Measurements from ENCODE around the gene EZR.

The EZR gene

DNA sequence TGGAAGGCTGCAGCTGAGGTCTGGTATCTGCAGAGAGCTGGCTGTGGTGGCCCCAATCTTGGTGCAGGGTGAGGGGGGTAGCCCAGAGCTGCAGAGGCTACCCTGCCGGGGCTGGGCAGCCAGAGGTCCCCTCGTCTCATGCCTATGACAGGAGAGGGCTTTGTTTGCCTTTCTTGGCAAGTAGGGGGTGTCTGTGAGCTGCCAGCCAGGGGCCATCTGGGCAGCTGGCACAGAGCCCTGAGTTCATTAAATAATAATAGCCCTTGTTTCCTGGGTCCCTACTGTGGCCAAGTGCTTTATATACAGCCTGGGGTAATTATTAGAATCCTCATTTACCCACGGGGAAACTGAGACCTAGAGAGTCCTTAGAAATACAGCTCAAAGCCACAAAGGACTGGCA, 66.6 kb downstream of the EZR start:
- H3K4me1 ChIP-seq (ENCODE audit: control insufficient read depth in 2 of 2, insufficient read depth in 1 of 2, low read depth in 1 of 2, low read length in 2 of 2), result peaks cover 0 to 3% of the 10 kb centered on the region in 2 donors
- no CpG with 5 or more reads among the region's 3 CpGs for WGBS, 2 donors (ENCODE audit: extremely low coverage in 2 of 2, insufficient read length in 2 of 2, insufficient replicate concordance in 1 of 2)

DNA sequence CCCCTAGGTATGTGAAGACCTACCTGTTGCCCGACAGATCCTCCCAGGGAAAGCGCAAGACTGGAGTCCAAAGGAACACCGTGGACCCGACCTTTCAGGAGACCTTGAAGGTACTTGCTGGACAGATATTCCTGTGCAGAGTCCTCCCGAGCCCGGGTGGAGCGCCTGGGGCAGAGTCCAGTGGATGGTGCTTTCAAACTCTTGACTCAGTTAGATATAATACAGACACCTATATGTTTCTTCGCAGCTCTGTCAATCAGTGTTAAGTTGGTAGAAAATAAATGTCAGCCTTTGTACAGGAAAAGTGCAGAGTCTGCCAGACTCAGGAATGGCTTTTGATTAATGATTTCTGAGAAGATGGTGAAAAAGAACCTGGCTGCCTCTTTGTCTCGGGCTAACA, 67.2 kb downstream of the EZR start:
- Histone ChIP-seq H4K91ac (ENCODE audit: low read depth, low read length, poor library complexity) (no peak overlapping the region), H3K18ac (ENCODE audit: low read length) (peak overlapping the region; percentile 33), H2BK15ac (ENCODE audit: low read length) (no peak overlapping the region), H2AK5ac (ENCODE audit: low read depth, low read length) (no peak overlapping the region), H3K4me2 (ENCODE audit: insufficient read depth, low read length, poor library complexity, severe bottlenecking) (no peak overlapping the region), H3K27me3 (ENCODE audit: control insufficient read depth in 3 of 3, insufficient read depth in 3 of 3, low read depth in 1 of 3, low read length in 3 of 3) (peaks cover 0 to 7% (median 0%) of the 10 kb centered on the region in 3 experiments), H3K79me1 (ENCODE audit: low read depth, low read length) (peaks cover under 1% of the 10 kb centered on the region), H2BK12ac (ENCODE audit: low read length) (no peak overlapping the region), H2BK5ac (ENCODE audit: low read length) (no peak overlapping the region), H3K4me3 (ENCODE audit: low read length in 2 of 2) (no peak overlapping the region), H3K36me3 (replicated peaks in 1 of 2; ENCODE audit: control insufficient read depth in 2 of 2, insufficient read depth in 2 of 2, low read length in 2 of 2) (no peaks in the 10 kb centered on the region), H2BK120ac (ENCODE audit: low read depth, low read length) (no peak overlapping the region), H3K4ac (ENCODE audit: low read length) (no peak overlapping the region), H3K27ac (replicated peaks; ENCODE audit: low read length) (no peak overlapping the region), H3K23ac (ENCODE audit: low read depth, low read length, poor library complexity) (no peak overlapping the region), H3K14ac (ENCODE audit: low read length) (no peak overlapping the region), H3K9ac (ENCODE audit: low read depth, low read length, poor library complexity) (no peak overlapping the region), H3K4me1 (ENCODE audit: control insufficient read depth in 2 of 2, insufficient read depth in 1 of 2, low read depth in 1 of 2, low read length in 2 of 2) (peaks cover 0 to 3% of the 10 kb centered on the region in 2 donors), H4K8ac (ENCODE audit: low read depth, low read length) (no peak overlapping the region), H2AFZ (ENCODE audit: low read length) (peak overlapping the region; percentile 61), H3K9me3 (replicated peaks in 1 of 2; ENCODE audit: control insufficient read depth in 2 of 2, insufficient read depth in 1 of 2, low read depth in 1 of 2, low read length in 2 of 2) (no peaks in the 10 kb centered on the region)
- WGBS, 2 donors (ENCODE audit: extremely low coverage in 2 of 2, insufficient read length in 2 of 2, insufficient replicate concordance in 1 of 2), result no CpG with 5 or more reads among the region's 9 CpGs
- DNase-seq (ENCODE audit: low spot score), result no peak

More for the DNA sequence above, 66.6 kb downstream of the EZR start:
- no peak overlapping the region for H3K23ac ChIP-seq (ENCODE audit: low read depth, low read length, poor library complexity)
- H3K9ac ChIP-seq (ENCODE audit: low read depth, low read length, poor library complexity), result no peak overlapping the region
- no peak overlapping the region for H2BK5ac ChIP-seq (ENCODE audit: low read length)
- peak overlapping the region; percentile 64 for H3K18ac ChIP-seq (ENCODE audit: low read length)
- H4K8ac ChIP-seq (ENCODE audit: low read depth, low read length), result no peak overlapping the region
- no peak overlapping the region for H2BK15ac ChIP-seq (ENCODE audit: low read length)
- H3K4me2 ChIP-seq (ENCODE audit: insufficient read depth, low read length, poor library complexity, severe bottlenecking), result no peak overlapping the region
- no peak overlapping the region for H4K91ac ChIP-seq (ENCODE audit: low read depth, low read length, poor library complexity)
- no peak overlapping the region for H3K27ac ChIP-seq (replicated peaks; ENCODE audit: low read length)
- DNase-seq (ENCODE audit: low spot score), result no peak
- no peaks in the 10 kb centered on the region for H3K36me3 ChIP-seq (replicated peaks in 1 of 2; ENCODE audit: control insufficient read depth in 2 of 2, insufficient read depth in 2 of 2, low read length in 2 of 2)
- no peak overlapping the region for H2AFZ ChIP-seq (ENCODE audit: low read length)
- H3K27me3 ChIP-seq (ENCODE audit: control insufficient read depth in 3 of 3, insufficient read depth in 3 of 3, low read depth in 1 of 3, low read length in 3 of 3), result peaks cover 0 to 7% (median 0%) of the 10 kb centered on the region in 3 experiments
- H3K14ac ChIP-seq (ENCODE audit: low read length), result no peak overlapping the region
- no peak overlapping the region for H2BK12ac ChIP-seq (ENCODE audit: low read length)
- H3K4ac ChIP-seq (ENCODE audit: low read length), result no peak overlapping the region
- H2AK5ac ChIP-seq (ENCODE audit: low read depth, low read length), result no peak overlapping the region
- no peaks in the 10 kb centered on the region for H3K9me3 ChIP-seq (replicated peaks in 1 of 2; ENCODE audit: control insufficient read depth in 2 of 2, insufficient read depth in 1 of 2, low read depth in 1 of 2, low read length in 2 of 2)
- H2BK120ac ChIP-seq (ENCODE audit: low read depth, low read length), result no peak overlapping the region
- H3K79me1 ChIP-seq (ENCODE audit: low read depth, low read length), result peaks cover 1% of the 10 kb centered on the region
- no peak overlapping the region for H3K4me3 ChIP-seq (ENCODE audit: low read length in 2 of 2)

DNA sequence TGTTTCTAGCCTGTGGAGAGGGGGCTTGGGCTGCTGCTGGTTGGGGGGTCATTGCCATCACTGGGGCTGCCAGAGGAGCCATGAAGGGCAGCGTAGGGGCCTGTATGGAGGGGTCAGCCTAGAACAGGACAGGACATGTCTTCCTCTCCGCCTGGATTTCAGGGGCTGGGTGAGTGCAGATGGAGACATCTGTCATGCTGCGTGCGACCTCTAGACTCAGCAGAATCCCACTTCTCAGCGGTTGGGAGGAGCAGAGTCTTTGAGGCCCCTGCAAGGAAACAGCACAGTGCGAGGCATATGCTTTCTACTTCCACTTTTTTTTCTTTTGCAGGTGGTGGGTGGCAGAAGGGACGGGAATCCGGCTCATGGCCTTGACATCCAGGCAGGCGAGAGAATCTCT, 67.9 kb downstream of the EZR start:
- Histone ChIP-seq H3K4me3 (ENCODE audit: low read length in 2 of 2) (no peak overlapping the region), H3K9ac (ENCODE audit: low read depth, low read length, poor library complexity) (no peak overlapping the region), H3K27me3 (ENCODE audit: control insufficient read depth in 3 of 3, insufficient read depth in 3 of 3, low read depth in 1 of 3, low read length in 3 of 3) (peaks cover 0 to 7% (median 0%) of the 10 kb centered on the region in 3 experiments), H2BK5ac (ENCODE audit: low read length) (no peak overlapping the region), H3K9me3 (replicated peaks in 1 of 2; ENCODE audit: control insufficient read depth in 2 of 2, insufficient read depth in 1 of 2, low read depth in 1 of 2, low read length in 2 of 2) (no peaks in the 10 kb centered on the region), H3K23ac (ENCODE audit: low read depth, low read length, poor library complexity) (no peak overlapping the region), H3K36me3 (replicated peaks in 1 of 2; ENCODE audit: control insufficient read depth in 2 of 2, insufficient read depth in 2 of 2, low read length in 2 of 2) (no peaks in the 10 kb centered on the region), H4K8ac (ENCODE audit: low read depth, low read length) (no peak overlapping the region), H3K4me2 (ENCODE audit: insufficient read depth, low read length, poor library complexity, severe bottlenecking) (no peak overlapping the region), H3K27ac (replicated peaks; ENCODE audit: low read length) (no peak overlapping the region), H3K14ac (ENCODE audit: low read length) (no peak overlapping the region), H2BK15ac (ENCODE audit: low read length) (no peak overlapping the region), H3K18ac (ENCODE audit: low read length) (no peak overlapping the region), H3K4me1 (ENCODE audit: control insufficient read depth in 2 of 2, insufficient read depth in 1 of 2, low read depth in 1 of 2, low read length in 2 of 2) (peaks cover 0 to 3% of the 10 kb centered on the region in 2 donors), H2BK120ac (ENCODE audit: low read depth, low read length) (no peak overlapping the region), H4K91ac (ENCODE audit: low read depth, low read length, poor library complexity) (no peak overlapping the region), H3K4ac (ENCODE audit: low read length) (no peak overlapping the region), H2BK12ac (ENCODE audit: low read length) (no peak overlapping the region), H3K79me1 (ENCODE audit: low read depth, low read length) (no peaks in the 10 kb centered on the region), H2AFZ (ENCODE audit: low read length) (peak overlapping the region; percentile 61), H2AK5ac (ENCODE audit: low read depth, low read length) (no peak overlapping the region)
- no peak for DNase-seq (ENCODE audit: low spot score)
- WGBS, 2 donors (ENCODE audit: extremely low coverage in 2 of 2, insufficient read length in 2 of 2, insufficient replicate concordance in 1 of 2), result no CpG with 5 or more reads among the region's 9 CpGs

DNA sequence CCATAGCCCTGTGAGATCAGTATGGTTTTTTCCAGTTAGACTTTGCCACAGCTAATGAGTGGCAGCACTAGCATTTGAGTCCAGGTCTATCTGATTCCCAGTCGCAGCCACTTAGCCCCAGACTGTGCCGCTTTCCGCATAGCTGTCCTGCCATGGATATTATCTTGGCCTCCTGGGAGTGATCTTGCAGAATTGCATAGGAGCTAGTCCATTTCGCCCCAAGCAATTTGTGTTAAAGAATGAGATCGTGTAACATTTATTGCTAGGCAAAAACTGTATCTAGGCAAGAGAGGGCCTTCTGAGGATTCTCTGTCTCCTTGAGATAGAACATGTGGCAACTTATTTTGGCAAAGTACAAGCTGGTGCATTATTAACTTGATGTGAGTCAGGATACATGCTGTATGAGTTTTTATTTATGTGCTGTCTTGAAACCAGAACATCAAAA, 74.2 kb downstream of the EZR start:
- Histone ChIP-seq H3K4me1 (ENCODE audit: control insufficient read depth in 2 of 2, insufficient read depth in 1 of 2, low read depth in 1 of 2, low read length in 2 of 2) (peaks cover 0 to 5% of the 10 kb centered on the region in 2 donors), H3K79me1 (ENCODE audit: low read depth, low read length) (no peaks in the 10 kb centered on the region), H3K9ac (ENCODE audit: low read depth, low read length, poor library complexity) (no peak overlapping the region), H2BK12ac (ENCODE audit: low read length) (no peak overlapping the region), H3K36me3 (replicated peaks in 1 of 2; ENCODE audit: control insufficient read depth in 2 of 2, insufficient read depth in 2 of 2, low read length in 2 of 2) (no peaks in the 10 kb centered on the region), H3K4me2 (ENCODE audit: insufficient read depth, low read length, poor library complexity, severe bottlenecking) (no peak overlapping the region), H2AK5ac (ENCODE audit: low read depth, low read length) (no peak overlapping the region), H2BK5ac (ENCODE audit: low read length) (no peak overlapping the region), H4K8ac (ENCODE audit: low read depth, low read length) (no peak overlapping the region), H4K91ac (ENCODE audit: low read depth, low read length, poor library complexity) (no peak overlapping the region), H3K9me3 (replicated peaks in 1 of 2; ENCODE audit: control insufficient read depth in 2 of 2, insufficient read depth in 1 of 2, low read depth in 1 of 2, low read length in 2 of 2) (no peaks in the 10 kb centered on the region), H3K27me3 (ENCODE audit: control insufficient read depth in 3 of 3, insufficient read depth in 3 of 3, low read depth in 1 of 3, low read length in 3 of 3) (no peaks in the 10 kb centered on the region), H3K4ac (ENCODE audit: low read length) (no peak overlapping the region), H3K23ac (ENCODE audit: low read depth, low read length, poor library complexity) (no peak overlapping the region), H3K27ac (replicated peaks; ENCODE audit: low read length) (no peak overlapping the region), H2BK120ac (ENCODE audit: low read depth, low read length) (no peak overlapping the region), H3K4me3 (ENCODE audit: low read length in 2 of 2) (no peak overlapping the region), H2BK15ac (ENCODE audit: low read length) (no peak overlapping the region), H2AFZ (ENCODE audit: low read length) (no peak overlapping the region), H3K14ac (ENCODE audit: low read length) (no peak overlapping the region), H3K18ac (ENCODE audit: low read length) (no peak overlapping the region)
- WGBS, 2 donors (ENCODE audit: extremely low coverage in 2 of 2, insufficient read length in 2 of 2, insufficient replicate concordance in 1 of 2), result no CpG with 5 or more reads among the region's 5 CpGs
- DNase-seq (ENCODE audit: low spot score), result no peak

Data from neuronal stem cell (in vitro differentiated cells).